Liver (tissue), 9 donors: ENCODE measurements around the gene SNX7. TPM values are rescaled to one million over a fixed set of nuclear protein-coding genes. Genes with fewer than 3 reads are reported as not detected.

Experiments
- DNase-seq: peaks from one replicate; pipeline ENCODE4 v3.0.0-alpha.2; 2017; ENCODE audit warnings: low spot score
- H3K27ac ChIP-seq, 2 donors: one replicate each; pipeline ENCODE4 v1.7.0; 2013; ENCODE audit warnings: inconsistent platforms in 2 of 2, low read length in 2 of 2, control low read depth in 1 of 2, low read depth in 1 of 2, mild to moderate bottlenecking in 1 of 2
- H3K27me3 ChIP-seq, 4 donors: one replicate each; pipeline versions ENCODE4 v1.6.1 to v1.7.0; 2013; ENCODE audit warnings: low read length in 3 of 4, inconsistent platforms in 1 of 4, mild to moderate bottlenecking in 1 of 4, moderate library complexity in 1 of 4; ENCODE audit not compliant: control insufficient read depth in 4 of 4, insufficient read depth in 4 of 4
- H3K36me3 ChIP-seq, 4 donors: one replicate each; pipeline versions ENCODE4 v1.6.1 to v1.7.0; 2013; ENCODE audit warnings: low read length in 3 of 4, mild to moderate bottlenecking in 3 of 4, low read depth in 1 of 4, moderate library complexity in 1 of 4; ENCODE audit not compliant: control insufficient read depth in 4 of 4, insufficient read depth in 3 of 4
- H3K4me1 ChIP-seq, 4 donors: one replicate each; pipeline versions ENCODE4 v1.6.1 to v1.7.0; 2013; ENCODE audit warnings: low read length in 3 of 4, mild to moderate bottlenecking in 3 of 4, moderate library complexity in 1 of 4; ENCODE audit not compliant: control insufficient read depth in 4 of 4, insufficient read depth in 4 of 4
- H3K4me3 ChIP-seq, 3 donors: one replicate each; pipeline versions ENCODE4 v1.6.1 to v1.7.0; 2013; ENCODE audit warnings: low read length in 3 of 3, control low read depth in 1 of 3, low read depth in 1 of 3, mild to moderate bottlenecking in 1 of 3
- H3K9ac ChIP-seq, 2 donors: one replicate each; pipeline ENCODE4 v1.7.0; 2013; ENCODE audit warnings: low read length in 2 of 2, mild to moderate bottlenecking in 2 of 2, moderate library complexity in 2 of 2, control low read depth in 1 of 2, low read depth in 1 of 2
- H3K9me3 ChIP-seq, 4 donors: one replicate each; pipeline versions ENCODE4 v1.6.1 to v1.7.0; 2013; ENCODE audit warnings: low read length in 3 of 4; ENCODE audit not compliant: control insufficient read depth in 4 of 4
- ATF3 ChIP-seq: IDR thresholded peaks from 2 replicates; pipeline ENCODE4 v1.6.1; 2016; ENCODE audit warnings: antibody characterized with exemption
- CTCF ChIP-seq: fragments of 150-350 bp; IDR thresholded peaks from 2 replicates; pipeline ENCODE4 v1.5.1; 2017; ENCODE audit warnings: improper control_type of control experiment, low read depth, low read length; ENCODE audit not compliant: missing input control
- EGR1 ChIP-seq, 2 donors: IDR thresholded peaks; 2 replicates each; pipeline ENCODE4 v1.6.1; 2016 to 2018; ENCODE audit warnings: antibody characterized with exemption in 2 of 2, low read depth in 2 of 2
- GABPA ChIP-seq, 2 donors: IDR thresholded peaks in 1 of 2; conservative IDR thresholded peaks in 1 of 2; 2 replicates each; pipeline ENCODE4 v1.6.1; 2016; ENCODE audit warnings: antibody characterized with exemption in 2 of 2, mild to moderate bottlenecking in 1 of 2, moderate library complexity in 1 of 2
- HNF4G ChIP-seq: IDR thresholded peaks from 2 replicates; pipeline ENCODE4 v1.6.1; 2016; ENCODE audit warnings: antibody characterized with exemption
- JUND ChIP-seq, 2 donors: IDR thresholded peaks; 2 replicates each; pipeline ENCODE4 v1.6.1; 2016; ENCODE audit warnings: antibody characterized with exemption in 2 of 2
- NR2F2 ChIP-seq: IDR thresholded peaks from 2 replicates; pipeline ENCODE4 v1.6.1; 2016; ENCODE audit warnings: antibody characterized with exemption
- RAD21 ChIP-seq, 2 donors: IDR thresholded peaks; 2 replicates each; pipeline ENCODE4 v1.6.1; 2016; ENCODE audit warnings: antibody characterized with exemption in 2 of 2, mild to moderate bottlenecking in 2 of 2
- RXRA ChIP-seq, 2 donors: IDR thresholded peaks; 2 replicates each; pipeline ENCODE4 v1.6.1; 2017 to 2018; ENCODE audit warnings: antibody characterized with exemption in 2 of 2, mild to moderate bottlenecking in 1 of 2
- SP1 ChIP-seq: IDR thresholded peaks from 2 replicates; pipeline ENCODE4 v1.6.1; 2018; ENCODE audit warnings: antibody characterized with exemption, mild to moderate bottlenecking
- TAF1 ChIP-seq: conservative IDR thresholded peaks from 2 replicates; pipeline ENCODE4 v1.6.1; 2016; ENCODE audit warnings: antibody characterized with exemption, mild to moderate bottlenecking
- YY1 ChIP-seq: IDR thresholded peaks from 2 replicates; pipeline ENCODE4 v1.6.1; 2016; ENCODE audit warnings: antibody characterized with exemption, mild to moderate bottlenecking
- WGBS: extraction: QIAGEN DNeasy Blood & Tissue Kit; methylation state at CpG from one replicate; pipeline ENCODE4 v1.1.7; 2013; 5-methylcytosine and 5-hydroxymethylcytosine counted together
- polyA plus RNA-seq, 2 donors: library from polyadenylated mRNA; stranded (reverse) in 1 of 2; unstranded in 1 of 2; fragments of 200-250 nt in 1 of 2; fragments of >200 nt in 1 of 2; fragmentation: Nextera tagmentation in 1 of 2; extraction: Ambion mirVana in 1 of 2; gene quantifications; one replicate each; pipeline versions ENCODE4 v1.2.1 to v1.2.3, GENCODE V29; 2013 to 2015
- total RNA-seq, 2 donors: library from RNA; depleted of rRNA; stranded (reverse); fragments of >200 nt; gene quantifications; one replicate each; pipeline ENCODE4 v1.2.3, GENCODE V29; 2014
- TF ChIP-seq, protein P1 (sequence below): IDR thresholded peaks from 2 replicates; pipeline ENCODE4 v1.6.1; 2016; ENCODE audit warnings: antibody characterized with exemption, mild to moderate bottlenecking
- TF ChIP-seq, protein P2 (sequence below): IDR thresholded peaks from 2 replicates; pipeline ENCODE4 v1.6.1; 2016; ENCODE audit warnings: antibody characterized with exemption
- donor health status: healthy.
- donor health status: healthy.
- donor health status: healthy.
- donor health status: healthy.
- donor health status: healthy.

Gene SNX7
- total and polyA plus RNA-seq, 4 donors = 9.4 to 12.8 (median 9.8) TPM

GRCh38 chr1:98677288-98677687 lies 15.8 kb downstream of the SNX7 start:
- H3K27ac ChIP-seq = no peak overlapping the region
- peaks cover 0 to 1% (median 0%) of the 10 kb centered on the region in 4 donors for H3K4me1 ChIP-seq
- no peak overlapping the region for H3K4me3 ChIP-seq
- no peak overlapping the region for H3K9ac ChIP-seq
- no peaks in the 10 kb centered on the region for H3K9me3 ChIP-seq
- DNase-seq = no peak
- no peaks in the 10 kb centered on the region for H3K36me3 ChIP-seq
- H3K27me3 ChIP-seq = no peaks in the 10 kb centered on the region
- TF ChIP-seq, protein P1, sequence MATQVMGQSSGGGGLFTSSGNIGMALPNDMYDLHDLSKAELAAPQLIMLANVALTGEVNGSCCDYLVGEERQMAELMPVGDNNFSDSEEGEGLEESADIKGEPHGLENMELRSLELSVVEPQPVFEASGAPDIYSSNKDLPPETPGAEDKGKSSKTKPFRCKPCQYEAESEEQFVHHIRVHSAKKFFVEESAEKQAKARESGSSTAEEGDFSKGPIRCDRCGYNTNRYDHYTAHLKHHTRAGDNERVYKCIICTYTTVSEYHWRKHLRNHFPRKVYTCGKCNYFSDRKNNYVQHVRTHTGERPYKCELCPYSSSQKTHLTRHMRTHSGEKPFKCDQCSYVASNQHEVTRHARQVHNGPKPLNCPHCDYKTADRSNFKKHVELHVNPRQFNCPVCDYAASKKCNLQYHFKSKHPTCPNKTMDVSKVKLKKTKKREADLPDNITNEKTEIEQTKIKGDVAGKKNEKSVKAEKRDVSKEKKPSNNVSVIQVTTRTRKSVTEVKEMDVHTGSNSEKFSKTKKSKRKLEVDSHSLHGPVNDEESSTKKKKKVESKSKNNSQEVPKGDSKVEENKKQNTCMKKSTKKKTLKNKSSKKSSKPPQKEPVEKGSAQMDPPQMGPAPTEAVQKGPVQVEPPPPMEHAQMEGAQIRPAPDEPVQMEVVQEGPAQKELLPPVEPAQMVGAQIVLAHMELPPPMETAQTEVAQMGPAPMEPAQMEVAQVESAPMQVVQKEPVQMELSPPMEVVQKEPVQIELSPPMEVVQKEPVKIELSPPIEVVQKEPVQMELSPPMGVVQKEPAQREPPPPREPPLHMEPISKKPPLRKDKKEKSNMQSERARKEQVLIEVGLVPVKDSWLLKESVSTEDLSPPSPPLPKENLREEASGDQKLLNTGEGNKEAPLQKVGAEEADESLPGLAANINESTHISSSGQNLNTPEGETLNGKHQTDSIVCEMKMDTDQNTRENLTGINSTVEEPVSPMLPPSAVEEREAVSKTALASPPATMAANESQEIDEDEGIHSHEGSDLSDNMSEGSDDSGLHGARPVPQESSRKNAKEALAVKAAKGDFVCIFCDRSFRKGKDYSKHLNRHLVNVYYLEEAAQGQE = no peak
- TF ChIP-seq SP1 (no peak), RAD21 (IDR thresholded peaks at IDR 0.05) (no peak)
- WGBS = 69% methylated on average over 4 of the region's 4 CpGs

DNA sequence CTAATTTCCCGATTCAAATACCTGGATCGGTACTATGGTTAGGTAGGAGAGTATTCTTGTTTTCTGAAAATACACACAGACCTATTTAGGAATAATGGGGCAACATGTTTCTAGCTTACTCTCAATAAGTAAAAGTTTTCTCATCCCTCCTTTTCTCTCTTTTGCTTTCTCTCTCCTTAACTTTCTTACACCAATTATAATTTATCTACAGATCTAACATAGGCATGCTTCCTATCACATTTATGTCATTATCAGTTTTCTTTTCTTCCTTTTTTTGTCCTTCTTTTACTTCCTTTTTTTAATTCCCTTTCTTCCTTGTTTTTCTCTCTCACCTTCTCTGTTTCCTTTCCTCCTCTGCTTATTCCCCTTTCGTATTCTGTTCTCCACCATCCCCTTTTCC lies 20.3 kb downstream of the SNX7 start:
- TF ChIP-seq RXRA (IDR thresholded peaks at IDR 0.05) (no peak), SP1 (no peak)
- TF ChIP-seq, protein P1 = no peak
- no peak overlapping the region for H3K27ac ChIP-seq
- no peak overlapping the region for H3K9ac ChIP-seq
- no peaks in the 10 kb centered on the region for H3K27me3 ChIP-seq
- H3K9me3 ChIP-seq = no peaks in the 10 kb centered on the region
- no peak overlapping the region for H3K4me3 ChIP-seq
- no peak for DNase-seq
- H3K4me1 ChIP-seq = peaks cover 0 to 1% (median 0%) of the 10 kb centered on the region in 4 donors
- 98% methylated on average over 3 of the region's 3 CpGs for WGBS
- H3K36me3 ChIP-seq = peaks cover 0 to 6% (median 2%) of the 10 kb centered on the region in 4 donors

- 94% methylated on average over 2 of the region's 2 CpGs for WGBS
- H3K27ac ChIP-seq = no peak overlapping the region
- H3K4me1 ChIP-seq = no peaks in the 10 kb centered on the region
- TF ChIP-seq JUND (IDR thresholded peaks at IDR 0.05) (no peak), YY1 (no peak), GABPA (IDR thresholded peaks at IDR 0.05 in 1 of 2, conservative IDR thresholded peaks at IDR 0.05 in 1 of 2) (no peak), EGR1 (IDR thresholded peaks at IDR 0.05; ENCODE audit: low read depth in 2 of 2) (no peak), ATF3 (no peak), HNF4G (no peak), CTCF (no peak), TAF1 (no peak), NR2F2 (no peak)
- TF ChIP-seq, protein P2, sequence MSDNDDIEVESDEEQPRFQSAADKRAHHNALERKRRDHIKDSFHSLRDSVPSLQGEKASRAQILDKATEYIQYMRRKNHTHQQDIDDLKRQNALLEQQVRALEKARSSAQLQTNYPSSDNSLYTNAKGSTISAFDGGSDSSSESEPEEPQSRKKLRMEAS = no peak
These were observed 26.7 kb downstream of the SNX7 start for GRCh38 chr1:98688110-98688739.

More at GRCh38 chr1:98688110-98688739, 26.7 kb downstream of the SNX7 start:
- Histone ChIP-seq H3K36me3 (peaks cover 0 to 6% (median 2%) of the 10 kb centered on the region in 4 donors), H3K27me3 (no peaks in the 10 kb centered on the region), H3K4me3 (no peak overlapping the region), H3K9me3 (no peaks in the 10 kb centered on the region), H3K9ac (no peak overlapping the region)
- DNase-seq = no peak
